Keratinocyte (primary cell): Measurements from ENCODE around the gene CDX2.

Source experiments
- CTCF ChIP-seq, 3 experiments: IDR thresholded peaks in 1 of 3; conservative IDR thresholded peaks in 1 of 3; optimal IDR thresholded peaks in 1 of 3; 2 replicates in 2 of 3; 3 replicates in 1 of 3; pipeline versions ENCODE3 to v1.5.1; 2011; ENCODE audit warnings: low read length in 3 of 3, mild to moderate bottlenecking in 3 of 3, moderate library complexity in 2 of 3, control low read depth in 1 of 3, inconsistent platforms in 1 of 3; ENCODE audit not compliant: insufficient read depth in 2 of 3; ENCODE audit errors: extremely low read depth in 1 of 3
- EZH2 ChIP-seq: IDR thresholded peaks from one replicate; pipeline ENCODE4 v1.6.1; 2012; ENCODE audit warnings: inconsistent platforms, mild to moderate bottlenecking, low read length, moderate library complexity

GRCh38 chr13:27969866-27970229 lies 733 bp upstream of the CDX2 start:
- TF ChIP-seq CTCF (optimal IDR thresholded peaks at IDR 0.05 in 1 of 3, IDR thresholded peaks at IDR 0.05 in 1 of 3, conservative IDR thresholded peaks at IDR 0.05 in 1 of 3; ENCODE audit: extremely low read depth in 1 of 3, insufficient read depth in 2 of 3, low read length in 3 of 3) (no peak), EZH2 (no peak)
